ENCODE data around the gene PGAM5. TPM values are rescaled to one million over a fixed set of nuclear protein-coding genes. Genes with fewer than 3 reads are reported as not detected.

PGAM5 gene
- polyA plus RNA-seq, 1 donor from 2014 or later = 21.4 TPM

DNA sequence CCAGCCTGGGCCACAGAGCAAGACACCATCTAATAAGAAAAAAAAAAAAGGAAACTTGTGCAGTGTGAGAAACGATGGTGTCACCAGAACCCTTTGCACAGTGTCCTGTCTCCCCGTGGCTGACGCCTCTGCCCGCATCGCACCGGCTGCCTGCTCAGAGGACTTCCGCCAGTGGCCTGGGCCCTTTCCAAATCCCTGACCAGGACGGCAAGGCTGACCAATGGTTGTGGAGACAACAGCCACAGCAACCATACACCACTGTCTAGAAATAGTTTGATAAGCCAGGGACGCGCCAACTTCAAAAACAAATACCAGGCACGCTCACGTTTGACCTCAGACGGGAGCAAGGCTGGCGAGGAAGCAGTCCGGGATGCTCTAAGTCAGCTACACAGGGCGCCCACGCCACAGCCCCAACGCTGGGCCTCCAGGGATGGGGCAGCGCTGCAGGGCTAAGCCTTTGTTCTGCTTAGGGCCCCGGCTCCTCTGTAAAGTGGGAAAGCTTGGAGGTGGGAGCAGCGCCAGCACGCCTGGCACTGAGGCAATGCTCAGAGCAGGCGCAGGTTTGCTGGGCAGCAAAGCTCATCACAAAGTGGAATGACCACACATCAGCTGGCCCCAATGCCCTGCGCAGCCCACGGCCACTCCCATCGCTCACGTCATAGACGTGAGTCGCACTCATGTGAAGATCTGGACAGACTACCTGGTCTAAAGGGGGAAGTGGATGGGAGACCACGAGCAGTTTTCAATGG lies 12.5 kb downstream of the PGAM5 start:
- peaks cover 7% of the 10 kb centered on the region for H3K36me3 Mint-ChIP-seq
- no peaks in the 10 kb centered on the region for H3K9me3 Mint-ChIP-seq
- H3K27me3 Mint-ChIP-seq = no peaks in the 10 kb centered on the region
- H3K4me3 Mint-ChIP-seq = no peak overlapping the region
- peak overlapping the region in 2 of 3 donors; percentile 39 to 81 for H3K27ac Mint-ChIP-seq
- no peaks in the 10 kb centered on the region for H3K4me1 Mint-ChIP-seq

DNA sequence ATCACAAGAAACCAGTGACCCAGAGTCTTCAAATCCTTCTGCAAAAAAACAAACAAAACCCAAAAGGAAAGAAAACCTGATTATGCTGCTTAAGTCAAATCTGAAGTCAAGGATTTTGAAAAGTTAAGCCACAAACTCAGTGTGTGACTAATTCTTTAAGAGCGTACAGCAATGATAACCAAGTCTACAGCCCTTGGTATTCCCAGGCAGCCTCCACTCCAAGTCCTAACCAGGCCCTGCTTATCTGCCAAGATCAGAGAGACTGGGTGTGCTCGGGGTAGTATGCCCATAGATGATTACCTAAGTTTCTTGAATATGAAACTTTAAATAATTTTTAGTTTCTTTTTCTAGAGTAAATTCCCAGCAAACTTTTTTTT lies 13.1 kb downstream of the PGAM5 start:
- H3K27me3 Mint-ChIP-seq = no peaks in the 10 kb centered on the region
- no peak overlapping the region for H3K4me3 Mint-ChIP-seq
- peak overlapping the region in 2 of 3 donors; percentile 39 to 81 for H3K27ac Mint-ChIP-seq
- H3K4me1 Mint-ChIP-seq = no peaks in the 10 kb centered on the region
- H3K36me3 Mint-ChIP-seq = peaks cover 8% of the 10 kb centered on the region
- H3K9me3 Mint-ChIP-seq = no peaks in the 10 kb centered on the region

DNA sequence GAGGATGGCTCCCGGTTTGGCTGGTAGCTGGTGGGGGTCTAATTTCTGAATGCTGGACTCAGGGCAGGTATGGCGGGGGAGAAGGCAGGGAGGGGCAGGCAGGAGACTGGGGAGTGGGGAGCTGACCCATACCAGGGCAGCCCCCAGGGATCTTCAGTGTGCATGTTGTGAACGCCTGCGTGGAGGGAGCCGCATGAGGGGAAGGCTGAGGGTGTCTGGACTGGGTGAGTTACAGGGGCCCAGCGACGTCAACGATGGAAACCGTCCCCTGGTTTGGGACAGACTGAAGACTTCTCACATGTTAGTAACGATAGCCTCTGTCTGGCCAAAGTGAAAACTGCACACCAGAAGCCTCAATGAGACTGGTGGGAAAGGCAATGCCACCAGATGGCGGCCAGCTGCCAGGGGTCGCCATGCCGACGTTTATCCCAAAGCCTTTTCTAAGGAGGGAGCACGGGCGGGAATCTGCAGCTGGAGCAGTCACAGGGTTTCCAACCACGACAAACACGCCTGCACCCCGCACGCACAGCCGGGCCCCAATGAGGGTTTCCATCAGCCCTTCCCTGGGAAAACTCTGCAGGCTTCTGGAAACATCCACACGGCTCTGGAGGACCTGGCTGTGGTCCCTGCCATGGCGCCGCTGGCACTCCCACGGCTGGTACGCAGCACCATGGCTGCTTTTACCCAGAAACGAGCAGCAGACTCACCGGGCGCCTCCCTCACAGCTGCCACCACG lies 14.0 kb downstream of the PGAM5 start:
- H3K27me3 Mint-ChIP-seq = no peaks in the 10 kb centered on the region
- peaks cover 8% of the 10 kb centered on the region for H3K36me3 Mint-ChIP-seq
- H3K9me3 Mint-ChIP-seq = no peaks in the 10 kb centered on the region
- H3K4me1 Mint-ChIP-seq = no peaks in the 10 kb centered on the region
- no peak overlapping the region for H3K27ac Mint-ChIP-seq
- no peak overlapping the region for H3K4me3 Mint-ChIP-seq

DNA sequence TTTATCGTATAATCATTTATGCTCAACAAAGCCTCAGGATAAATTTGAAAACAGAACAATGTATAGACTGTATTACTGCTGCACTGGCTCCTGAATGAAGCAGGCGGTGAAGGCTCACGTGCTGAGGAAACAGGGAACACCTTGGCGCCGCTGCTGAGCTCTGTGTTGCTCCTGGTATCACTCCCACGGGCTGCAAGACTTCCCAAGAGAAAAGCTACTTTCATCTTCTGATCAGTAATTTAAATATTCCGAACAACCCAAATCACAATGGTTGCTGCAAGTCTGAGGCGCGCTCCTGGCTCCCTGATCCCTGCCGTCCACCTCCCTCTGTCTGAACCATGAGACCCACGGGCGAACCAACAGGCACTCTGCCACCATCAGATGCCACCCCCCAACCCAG lies 15.7 kb downstream of the PGAM5 start:
- Mint-ChIP-seq H3K4me3 (no peak overlapping the region), H3K36me3 (peaks cover 8% of the 10 kb centered on the region), H3K4me1 (peaks cover 0 to 1% (median 0%) of the 10 kb centered on the region in 3 donors), H3K27me3 (no peaks in the 10 kb centered on the region), H3K27ac (no peak overlapping the region), H3K9me3 (no peaks in the 10 kb centered on the region)

DNA sequence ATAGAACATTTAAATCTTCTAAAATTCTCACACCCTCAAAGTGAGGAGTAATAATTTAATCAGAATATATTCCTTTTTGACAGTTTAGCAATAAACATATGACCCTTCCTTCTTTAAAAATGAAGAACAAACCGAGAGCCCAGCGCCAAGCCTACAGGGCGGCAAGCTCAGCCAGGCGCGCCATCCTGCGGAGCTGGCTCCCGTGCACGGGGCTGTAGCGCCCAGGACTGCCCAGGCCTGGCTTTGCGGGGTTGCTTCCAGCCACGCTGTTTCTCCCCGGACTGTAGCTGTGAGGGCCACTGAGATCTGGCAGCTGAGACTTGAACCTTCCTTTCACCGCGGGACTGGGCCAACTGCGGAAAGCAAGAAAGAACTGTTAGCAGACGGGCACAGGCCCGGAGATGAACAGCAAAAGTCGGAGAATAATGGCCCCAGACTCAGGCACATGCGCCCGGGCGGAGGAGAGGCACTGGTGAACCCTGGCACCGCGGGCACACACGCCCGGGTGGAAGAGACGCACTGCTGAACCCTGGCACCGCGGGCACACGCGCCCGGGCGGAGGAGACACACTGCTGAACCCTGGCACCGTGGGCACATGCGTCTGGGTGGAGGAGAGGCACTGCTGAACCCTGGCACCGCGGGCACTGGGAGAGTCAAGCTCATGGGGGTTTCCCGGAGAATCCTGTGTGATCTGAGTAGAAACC lies 16.6 kb downstream of the PGAM5 start:
- Mint-ChIP-seq H3K4me1 (peaks cover 0 to 1% (median 0%) of the 10 kb centered on the region in 3 donors), H3K36me3 (peaks cover 10% of the 10 kb centered on the region), H3K27me3 (no peaks in the 10 kb centered on the region), H3K4me3 (no peak overlapping the region), H3K27ac (no peak overlapping the region), H3K9me3 (peaks cover 0 to 2% (median 0%) of the 10 kb centered on the region in 3 donors)

DNA sequence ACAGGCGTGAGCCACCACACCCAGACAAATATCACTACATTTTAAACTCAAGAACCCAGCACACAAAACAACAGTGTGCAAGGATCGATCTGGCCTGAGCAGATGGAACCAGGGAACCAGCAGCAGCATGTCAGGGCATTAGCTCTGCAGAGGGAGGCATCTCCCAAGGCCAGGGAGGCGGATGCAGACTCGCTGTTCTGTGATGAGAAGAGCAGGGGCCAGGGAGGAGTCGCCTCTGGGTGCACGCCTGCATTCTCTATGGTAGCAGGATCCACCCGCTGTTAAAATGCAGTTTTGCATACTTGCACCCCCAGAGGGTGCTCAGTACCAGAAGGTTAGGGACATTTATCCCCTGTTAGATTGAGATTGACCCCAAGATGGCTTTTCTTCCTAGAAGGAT lies 17.9 kb downstream of the PGAM5 start:
- Mint-ChIP-seq H3K4me3 (no peak overlapping the region), H3K27ac (no peak overlapping the region), H3K27me3 (no peaks in the 10 kb centered on the region), H3K4me1 (peaks cover 0 to 1% (median 0%) of the 10 kb centered on the region in 3 donors), H3K36me3 (peaks cover 10% of the 10 kb centered on the region), H3K9me3 (peaks cover 0 to 2% (median 0%) of the 10 kb centered on the region in 3 donors)

DNA sequence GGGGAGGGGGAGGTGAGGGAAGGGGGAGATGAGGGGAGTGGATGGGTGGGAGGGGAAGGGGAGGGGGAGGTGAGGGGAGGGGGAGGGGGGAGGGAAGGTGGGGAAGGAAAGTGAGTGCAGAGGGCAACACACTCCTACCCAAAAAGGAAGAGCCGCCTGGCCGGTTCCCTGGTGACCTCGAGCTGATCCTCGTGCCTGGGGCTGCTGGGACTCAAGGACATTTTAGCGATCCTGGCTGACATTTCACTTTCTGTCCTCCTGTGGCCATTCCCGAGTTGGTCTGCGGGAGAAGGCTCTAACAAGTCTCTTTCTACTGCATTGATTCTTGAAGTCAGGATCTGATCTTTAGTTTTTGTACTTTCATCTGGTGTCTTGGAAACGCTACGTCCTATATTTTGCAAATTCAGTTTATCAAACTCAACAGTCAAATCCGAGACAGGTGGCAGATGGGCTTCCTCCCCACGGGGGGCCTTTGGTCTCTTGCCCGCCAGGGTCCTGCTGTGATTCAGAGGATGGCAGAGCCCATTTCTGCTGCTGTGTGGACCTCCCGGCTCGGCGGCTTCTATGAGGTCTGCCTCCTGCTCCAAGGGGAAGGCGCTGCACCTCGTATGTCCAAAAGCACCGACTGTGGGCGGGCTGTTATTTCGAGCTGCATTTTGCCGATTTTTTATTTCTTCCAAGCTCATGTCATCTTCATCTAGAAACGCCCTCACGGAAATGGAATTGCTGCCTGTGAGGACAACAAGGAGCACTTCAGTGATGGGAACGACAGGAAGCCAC lies 19.1 kb downstream of the PGAM5 start:
- peaks cover 7% of the 10 kb centered on the region for H3K36me3 Mint-ChIP-seq
- no peak overlapping the region for H3K27ac Mint-ChIP-seq
- H3K4me1 Mint-ChIP-seq = peaks cover 0 to 1% (median 0%) of the 10 kb centered on the region in 3 donors
- peak overlapping the region in 1 of 4 donors; percentile 29 for H3K4me3 Mint-ChIP-seq
- no peaks in the 10 kb centered on the region for H3K27me3 Mint-ChIP-seq
- H3K9me3 Mint-ChIP-seq = peaks cover 0 to 2% (median 0%) of the 10 kb centered on the region in 3 donors

DNA sequence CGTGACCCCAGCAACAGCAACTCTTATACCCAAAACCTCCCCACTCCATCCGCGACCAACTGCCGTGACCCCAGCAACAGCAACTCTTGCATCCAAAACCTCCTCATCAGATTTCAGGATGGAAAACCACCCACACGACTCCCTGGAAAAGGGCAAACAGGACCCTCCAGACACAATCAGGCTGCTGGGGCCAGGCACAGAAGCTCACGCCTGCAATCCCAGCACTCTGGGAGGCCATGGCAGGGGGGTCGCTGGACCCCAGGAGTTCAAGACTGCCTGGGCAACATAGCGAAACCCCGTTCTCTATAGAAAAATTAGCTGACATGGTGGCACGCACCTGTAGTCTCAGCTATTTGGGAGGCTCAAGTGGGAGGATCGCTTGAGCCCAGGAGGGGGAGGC lies 19.7 kb downstream of the PGAM5 start:
- Mint-ChIP-seq H3K4me1 (peaks cover 0 to 1% (median 0%) of the 10 kb centered on the region in 3 donors), H3K4me3 (peak overlapping the region in 1 of 4 donors; percentile 29), H3K36me3 (peaks cover 7% of the 10 kb centered on the region), H3K27ac (no peak overlapping the region), H3K9me3 (peaks cover 0 to 2% (median 0%) of the 10 kb centered on the region in 3 donors), H3K27me3 (no peaks in the 10 kb centered on the region)

DNA sequence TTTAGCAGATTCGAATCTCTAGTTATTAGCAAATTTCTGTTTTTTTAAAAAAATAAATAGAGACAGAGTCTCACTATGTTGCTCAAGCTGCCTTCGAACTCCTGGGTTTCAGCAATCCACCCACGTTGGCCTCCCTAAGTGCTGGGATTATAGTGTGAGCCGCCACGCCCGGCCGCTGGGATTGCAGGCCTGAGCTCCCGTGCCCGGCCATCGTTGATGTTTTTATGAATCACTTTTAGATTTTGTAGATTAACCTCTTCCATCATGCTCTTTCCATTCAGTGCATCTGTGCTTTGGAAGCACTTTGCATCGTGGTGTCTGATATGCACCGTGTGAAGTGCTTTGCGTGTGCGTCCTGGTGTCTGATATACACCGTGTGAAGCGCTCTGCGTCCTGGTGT lies 20.9 kb downstream of the PGAM5 start:
- H3K27ac Mint-ChIP-seq = peak overlapping the region in 1 of 3 donors; percentile 2
- peaks cover 0 to 2% (median 0%) of the 10 kb centered on the region in 3 donors for H3K9me3 Mint-ChIP-seq
- H3K27me3 Mint-ChIP-seq = no peaks in the 10 kb centered on the region
- H3K4me1 Mint-ChIP-seq = peaks cover 0 to 1% (median 0%) of the 10 kb centered on the region in 3 donors
- peaks cover 7% of the 10 kb centered on the region for H3K36me3 Mint-ChIP-seq
- peak overlapping the region in 1 of 4 donors; percentile 34 for H3K4me3 Mint-ChIP-seq

DNA sequence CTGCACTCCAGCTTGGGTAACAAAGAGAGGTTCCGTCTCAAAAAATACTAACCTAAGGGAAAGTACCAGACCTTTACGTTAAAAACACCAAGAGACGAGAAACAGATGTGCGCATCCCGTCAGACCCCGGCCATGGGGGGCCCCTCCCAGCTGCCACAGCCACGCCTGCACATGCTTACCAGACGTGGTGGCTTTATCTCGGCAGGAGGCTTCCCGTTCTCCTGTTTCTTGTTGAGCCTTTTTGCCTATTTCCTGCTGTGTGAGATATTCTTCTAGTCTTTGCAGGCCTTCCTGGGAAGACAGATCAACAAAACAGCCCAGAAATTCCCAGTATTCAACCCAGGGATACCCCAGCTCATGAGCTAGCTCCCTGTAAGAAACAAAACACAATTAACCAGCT lies 23.6 kb downstream of the PGAM5 start:
- H3K27me3 Mint-ChIP-seq = no peaks in the 10 kb centered on the region
- no peak overlapping the region for H3K27ac Mint-ChIP-seq
- H3K4me3 Mint-ChIP-seq = no peak overlapping the region
- peaks cover 4% of the 10 kb centered on the region for H3K36me3 Mint-ChIP-seq
- peaks cover 0 to 1% (median 0%) of the 10 kb centered on the region in 3 donors for H3K4me1 Mint-ChIP-seq
- H3K9me3 Mint-ChIP-seq = peaks cover 0 to 2% (median 0%) of the 10 kb centered on the region in 3 donors

DNA sequence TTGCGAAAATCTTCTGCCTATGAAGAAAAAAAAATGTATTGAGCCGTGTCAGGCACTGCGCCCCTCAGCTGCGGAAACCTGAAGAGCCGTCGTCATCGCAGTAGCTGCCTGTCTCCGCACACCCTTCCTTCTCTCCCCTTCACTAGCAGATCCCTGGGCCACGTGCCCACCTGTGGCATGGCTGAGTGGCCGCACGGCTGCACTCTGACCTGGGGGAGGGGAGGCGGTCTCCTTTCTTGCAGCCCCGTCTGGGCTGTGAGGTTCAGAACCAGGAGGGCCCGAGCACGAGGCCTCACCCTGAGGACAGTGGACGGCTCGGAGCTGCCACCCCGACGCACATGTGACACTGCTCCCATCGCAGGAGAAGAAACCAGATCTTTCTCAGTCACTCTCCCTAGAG lies 24.9 kb downstream of the PGAM5 start:
- Mint-ChIP-seq H3K4me3 (no peak overlapping the region), H3K27me3 (no peaks in the 10 kb centered on the region), H3K27ac (no peak overlapping the region), H3K4me1 (peaks cover 0 to 1% (median 0%) of the 10 kb centered on the region in 3 donors), H3K9me3 (peaks cover 0 to 2% (median 0%) of the 10 kb centered on the region in 3 donors), H3K36me3 (peaks cover 4% of the 10 kb centered on the region)

DNA sequence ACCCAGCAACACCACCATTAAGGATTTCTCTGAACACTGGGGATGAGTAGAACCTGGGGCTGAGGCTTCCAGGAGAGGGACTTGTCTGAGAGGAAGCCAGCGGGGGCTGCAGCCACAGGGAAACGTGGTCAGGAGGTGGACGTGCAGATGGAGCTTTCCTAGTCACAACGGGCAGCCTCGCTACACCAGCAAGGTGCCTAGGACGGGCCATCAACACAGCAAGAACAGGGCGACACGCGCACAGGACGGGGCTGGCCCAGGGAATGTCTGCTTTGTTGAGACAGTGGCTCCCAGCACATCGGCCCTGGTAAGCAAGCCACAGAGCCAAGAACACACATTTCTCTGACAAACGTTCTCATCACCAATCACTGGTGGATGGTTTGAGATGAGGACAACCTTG lies 25.7 kb downstream of the PGAM5 start:
- Mint-ChIP-seq H3K9me3 (peaks cover 0 to 2% (median 0%) of the 10 kb centered on the region in 3 donors), H3K4me3 (no peak overlapping the region), H3K36me3 (peaks cover 6% of the 10 kb centered on the region), H3K4me1 (peaks cover 0 to 1% (median 0%) of the 10 kb centered on the region in 3 donors), H3K27me3 (no peaks in the 10 kb centered on the region), H3K27ac (no peak overlapping the region)

DNA sequence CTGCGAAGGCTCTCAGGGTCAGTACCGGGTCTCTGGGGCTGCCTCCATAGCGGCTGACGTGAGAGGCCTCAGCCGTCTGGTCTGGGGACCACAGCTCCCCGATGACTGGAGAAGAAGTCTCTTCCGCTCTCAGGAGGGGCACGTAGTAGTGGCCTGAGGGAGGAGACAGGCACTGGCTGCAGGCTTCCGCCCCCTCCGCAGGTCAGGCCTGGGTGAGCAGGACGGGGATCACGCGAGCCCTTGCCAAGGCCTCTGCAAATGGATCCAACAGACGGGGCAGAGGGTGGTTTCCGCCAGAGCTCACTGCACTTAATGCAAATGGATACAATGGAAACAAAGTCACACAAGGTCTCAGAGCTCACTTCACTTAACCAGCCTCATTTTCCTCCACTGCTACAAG lies 26.3 kb downstream of the PGAM5 start:
- H3K36me3 Mint-ChIP-seq = peaks cover 2% of the 10 kb centered on the region
- peaks cover 2 to 7% (median 2%) of the 10 kb centered on the region in 3 donors for H3K4me1 Mint-ChIP-seq
- H3K4me3 Mint-ChIP-seq = no peak overlapping the region
- no peak overlapping the region for H3K27ac Mint-ChIP-seq
- no peaks in the 10 kb centered on the region for H3K27me3 Mint-ChIP-seq
- no peaks in the 10 kb centered on the region for H3K9me3 Mint-ChIP-seq

DNA sequence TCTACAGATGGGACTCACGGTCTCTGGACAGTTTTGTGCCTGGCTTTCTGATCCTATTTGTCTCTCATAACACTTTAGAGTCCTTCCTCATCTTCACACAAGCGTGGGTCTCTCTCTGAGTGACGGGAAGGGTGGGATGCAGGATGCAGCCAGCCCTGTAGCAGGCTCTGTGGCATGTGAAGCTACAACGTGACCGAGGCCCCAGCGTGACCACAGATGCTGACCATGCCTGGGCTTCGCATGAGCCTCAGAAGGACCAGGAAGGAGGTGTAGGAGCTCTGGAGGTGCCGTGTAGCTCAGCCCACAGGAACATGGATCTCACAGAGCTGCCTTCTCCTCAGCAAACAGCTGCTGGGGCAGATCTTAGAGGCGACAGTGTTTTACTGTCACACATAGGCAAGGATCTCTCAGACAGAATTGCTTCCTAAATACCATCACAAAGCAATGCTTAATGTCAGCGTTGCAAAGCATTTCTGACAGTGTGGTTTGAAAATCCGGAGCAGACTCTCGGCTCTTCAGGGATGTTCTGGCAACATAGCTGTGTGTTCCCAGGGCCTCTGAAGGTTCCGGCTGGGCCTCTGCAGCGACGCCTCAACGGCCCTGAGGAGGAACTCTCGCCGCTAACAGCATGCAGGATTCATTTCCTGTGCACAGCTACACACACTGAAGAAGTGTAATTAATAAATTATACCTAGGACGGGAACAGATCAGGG lies 29.1 kb downstream of the PGAM5 start:
- peaks cover 2% of the 10 kb centered on the region for H3K36me3 Mint-ChIP-seq
- H3K4me3 Mint-ChIP-seq = no peak overlapping the region
- H3K27me3 Mint-ChIP-seq = no peaks in the 10 kb centered on the region
- H3K27ac Mint-ChIP-seq = peak overlapping the region in 1 of 3 donors; percentile 5
- peaks cover 2 to 12% (median 10%) of the 10 kb centered on the region in 3 donors for H3K4me1 Mint-ChIP-seq
- peaks cover 0 to 2% (median 0%) of the 10 kb centered on the region in 3 donors for H3K9me3 Mint-ChIP-seq
